ENCODE results near the gene PUS3.
A peak's percentile ranks its signal among the peaks of the same experiment; 100 is the strongest.

Gene PUS3

GRCh38 chr11:125892071-125892470 is 10.9 kb downstream of the PUS3 start:
- no peak overlapping the region for H3K4me3 ChIP-seq (ENCODE audit: low read depth in 1 of 2, low read length in 1 of 2)
- H3K36me3 ChIP-seq = peaks cover 16% of the 10 kb centered on the region
- TF ChIP-seq CTCF (IDR thresholded peaks at IDR 0.05) = no peak
- H3K9me3 ChIP-seq = no peaks in the 10 kb centered on the region
- H3K27me3 ChIP-seq = peaks cover 3% of the 10 kb centered on the region
- peaks cover 9 to 13% of the 10 kb centered on the region in 2 experiments for H3K4me1 ChIP-seq (ENCODE audit: control insufficient read depth in 1 of 2, insufficient read depth in 1 of 2, low read depth in 1 of 2, low read length in 1 of 2)
- H3K27ac ChIP-seq = no peak overlapping the region

- Histone ChIP-seq H3K27me3 (peaks cover 14% of the 10 kb centered on the region), H3K27ac (no peak overlapping the region), H3K36me3 (peaks cover 14% of the 10 kb centered on the region), H3K4me1 (ENCODE audit: control insufficient read depth in 1 of 2, insufficient read depth in 1 of 2, low read depth in 1 of 2, low read length in 1 of 2) (peaks cover 13 to 18% of the 10 kb centered on the region in 2 experiments), H3K9me3 (no peaks in the 10 kb centered on the region), H3K4me3 (ENCODE audit: low read depth in 1 of 2, low read length in 1 of 2) (no peak overlapping the region)
- TF ChIP-seq CTCF (IDR thresholded peaks at IDR 0.05) = no peak
Measured at GRCh38 chr11:125890447-125891100, 12.4 kb downstream of the PUS3 start.

- peak within 1 kb of the TSS; percentile 72 to 84 for H3K4me3 ChIP-seq (ENCODE audit: low read depth in 1 of 2, low read length in 1 of 2)
- peaks cover 13 to 18% of the 10 kb centered on the region in 2 experiments for H3K4me1 ChIP-seq (ENCODE audit: control insufficient read depth in 1 of 2, insufficient read depth in 1 of 2, low read depth in 1 of 2, low read length in 1 of 2)
- peaks cover 2% of the 10 kb centered on the region for H3K36me3 ChIP-seq
- H3K27ac ChIP-seq = peak within 1 kb of the TSS; percentile 74
- H3K27me3 ChIP-seq = peaks cover 15% of the 10 kb centered on the region
- no peak for TF ChIP-seq CTCF (IDR thresholded peaks at IDR 0.05)
- no peaks in the 10 kb centered on the region for H3K9me3 ChIP-seq
Measured at GRCh38 chr11:125887373-125888324, 15.4 kb downstream of the PUS3 start, which contains the start of gene HYLS1. TSS of gene HYLS1 (plus strand) at chr11:125887668. CDS start at chr11:125899369, 11,701 bp downstream.

GRCh38 chr11:125886997-125887372 is 16.0 kb downstream of the PUS3 start:
- Histone ChIP-seq H3K27ac (peak overlapping the region; percentile 74), H3K4me3 (ENCODE audit: low read depth in 1 of 2, low read length in 1 of 2) (peak overlapping the region; percentile 72 to 84), H3K9me3 (no peaks in the 10 kb centered on the region), H3K36me3 (no peaks in the 10 kb centered on the region), H3K27me3 (peaks cover 15% of the 10 kb centered on the region), H3K4me1 (ENCODE audit: control insufficient read depth in 1 of 2, insufficient read depth in 1 of 2, low read depth in 1 of 2, low read length in 1 of 2) (peaks cover 13 to 18% of the 10 kb centered on the region in 2 experiments)
- TF ChIP-seq CTCF (IDR thresholded peaks at IDR 0.05) = no peak

GRCh38 chr11:125883375-125883774 is 19.6 kb downstream of the PUS3 start:
- H3K4me3 ChIP-seq (ENCODE audit: low read depth in 1 of 2, low read length in 1 of 2) = no peak overlapping the region
- no peaks in the 10 kb centered on the region for H3K9me3 ChIP-seq
- no peak overlapping the region for H3K27ac ChIP-seq
- no peak for TF ChIP-seq CTCF (IDR thresholded peaks at IDR 0.05)
- H3K27me3 ChIP-seq = peaks cover 42% of the 10 kb centered on the region
- peaks cover 11% of the 10 kb centered on the region in 2 experiments for H3K4me1 ChIP-seq (ENCODE audit: control insufficient read depth in 1 of 2, insufficient read depth in 1 of 2, low read depth in 1 of 2, low read length in 1 of 2)
- no peaks in the 10 kb centered on the region for H3K36me3 ChIP-seq
